ENCODE results near the gene LCN10.

GRCh38 chr9:136700304-136700703, 42.4 kb downstream of the LCN10 start:
- no peak for TF ChIP-seq CTCF (IDR thresholded peaks at IDR 0.05; ENCODE audit: low read length)
- no peak for TF ChIP-seq EZH2 (IDR thresholded peaks at IDR 0.05; ENCODE audit: borderline replicate concordance, low read length)
